Endodermal cell (in vitro differentiated cells): ENCODE data around the gene HCRTR2. TPM values are rescaled to one million over a fixed set of nuclear protein-coding genes. Genes with fewer than 3 reads are reported as not detected.

Experiments
- DNase-seq: peaks from one replicate; pipeline ENCODE4 v3.0.0-alpha.2; 2017
- H3K27ac ChIP-seq: 2 replicates; pipeline ENCODE4 v1.5.1; 2013; ENCODE audit warnings: mild to moderate bottlenecking, low read depth, low read length, moderate library complexity
- H3K27me3 ChIP-seq: 2 replicates; pipeline ENCODE4 v1.6.1; 2013; ENCODE audit warnings: mild to moderate bottlenecking, low read length, moderate library complexity; ENCODE audit not compliant: insufficient read depth, control insufficient read depth, poor library complexity, severe bottlenecking
- H3K36me3 ChIP-seq: 2 replicates; pipeline ENCODE4 v1.7.0; 2013; ENCODE audit warnings: mild to moderate bottlenecking, low read length, moderate library complexity; ENCODE audit not compliant: control insufficient read depth, insufficient read depth
- H3K4me1 ChIP-seq: one replicate; pipeline ENCODE4 v1.7.0; 2013; ENCODE audit warnings: low read length; ENCODE audit not compliant: control insufficient read depth, insufficient read depth
- H3K4me3 ChIP-seq: 2 replicates; pipeline ENCODE4 v1.5.1; 2013; ENCODE audit warnings: mild to moderate bottlenecking, low read length, moderate library complexity
- H3K9ac ChIP-seq: 2 replicates; pipeline ENCODE4 v1.6.1; 2013; ENCODE audit warnings: mild to moderate bottlenecking, low read length, moderate library complexity; ENCODE audit not compliant: poor library complexity, severe bottlenecking; ENCODE audit errors: extremely low read depth
- H3K9me3 ChIP-seq: 2 replicates; pipeline ENCODE4 v1.6.1; 2013; ENCODE audit warnings: mild to moderate bottlenecking, low read length, moderate library complexity; ENCODE audit not compliant: control insufficient read depth
- H3K27ac Mint-ChIP-seq: 2 replicates; pipeline ENCODE4 v1.8.0; 2020; ENCODE audit warnings: mixed read lengths
- H3K27me3 Mint-ChIP-seq: 2 replicates; pipeline ENCODE4 v1.8.0; 2021; ENCODE audit warnings: mild to moderate bottlenecking, mixed read lengths; ENCODE audit not compliant: insufficient read depth
- H3K36me3 Mint-ChIP-seq: 2 replicates; pipeline ENCODE4 v1.8.0; 2020; ENCODE audit warnings: low read depth, mixed read lengths
- H3K4me1 Mint-ChIP-seq: 2 replicates; pipeline ENCODE4 v1.8.0; 2020; ENCODE audit warnings: mixed read lengths
- H3K4me3 Mint-ChIP-seq: 2 replicates; pipeline ENCODE4 v1.8.0; 2020; ENCODE audit warnings: mild to moderate bottlenecking, moderate library complexity, mixed read lengths
- H3K9me3 Mint-ChIP-seq: 2 replicates; pipeline ENCODE4 v1.8.0; 2020; ENCODE audit warnings: mild to moderate bottlenecking, mixed read lengths
- CTCF ChIP-seq: fragments of 200-600 bp; sonication (generic); conservative IDR thresholded peaks from 2 replicates; pipeline ENCODE4 v1.5.0; 2021; ENCODE audit warnings: antibody characterized with exemption, mild to moderate bottlenecking
- WGBS, 2 experiments: methylation state at CpG; one replicate each; pipeline versions ENCODE4 v1.1.5 to v1.1.7; 2013; ENCODE audit warnings: missing lambda C conversion rate in 2 of 2, mixed read lengths in 1 of 2; ENCODE audit not compliant: insufficient coverage in 1 of 2, insufficient read length in 1 of 2; 5-methylcytosine and 5-hydroxymethylcytosine counted together
- total RNA-seq, 2 donors: library from RNA; stranded (reverse); fragmentation: NEBNext Ultra II Directional in 1 of 2; extraction: Animal tissue kit (Norgen Biotek cat#: 25700) in 1 of 2; gene quantifications; 2 replicates in 1 of 2; 3 replicates in 1 of 2; pipeline ENCODE4 v1.2.1, GENCODE V29; 2021

HCRTR2 gene
- total RNA-seq, 2 donors from 2014 or later, result 0.29 TPM; not detected in 1

GRCh38 chr6:55212156-55212555 is 37.8 kb downstream of the HCRTR2 start:
- no peak for TF ChIP-seq CTCF
- H3K4me3 Mint-ChIP-seq, result no peak overlapping the region
- H3K27me3 Mint-ChIP-seq, result no peaks in the 10 kb centered on the region
- no peaks in the 10 kb centered on the region for H3K36me3 ChIP-seq
- H3K4me1 ChIP-seq, result peaks cover 4% of the 10 kb centered on the region
- H3K27me3 ChIP-seq, result no peaks in the 10 kb centered on the region
- no peak overlapping the region for H3K4me3 ChIP-seq
- 83 to 93% methylated on average over 2 of the region's 2 CpGs for WGBS, 2 experiments
- H3K27ac Mint-ChIP-seq, result no peak overlapping the region
- no peak for DNase-seq
- peaks cover 14% of the 10 kb centered on the region for H3K9me3 Mint-ChIP-seq
- H3K9me3 ChIP-seq, result peaks cover 33% of the 10 kb centered on the region
- peaks cover 2% of the 10 kb centered on the region for H3K36me3 Mint-ChIP-seq
- H3K27ac ChIP-seq, result no peak overlapping the region
- H3K4me1 Mint-ChIP-seq, result peaks cover 18% of the 10 kb centered on the region
- no peak overlapping the region for H3K9ac ChIP-seq

DNA sequence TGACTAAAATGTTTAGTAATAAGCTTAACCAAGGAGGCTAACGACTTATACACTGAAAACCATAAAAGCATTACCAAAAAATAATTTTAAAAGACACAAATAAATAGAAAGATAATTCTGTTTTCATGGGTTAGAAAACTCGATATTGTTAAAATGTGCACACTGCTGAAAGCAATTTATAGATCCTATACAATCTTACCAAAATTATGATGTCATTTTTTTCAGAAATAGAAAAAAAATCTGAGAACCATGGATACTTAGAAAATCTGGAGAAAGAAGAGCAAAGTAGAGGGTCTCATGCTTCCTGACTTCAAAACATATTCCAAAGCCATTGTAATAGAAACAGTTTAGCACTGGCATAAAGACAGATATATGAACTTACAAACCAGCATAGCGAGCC is 46.6 kb downstream of the HCRTR2 start:
- H3K4me3 ChIP-seq, result no peak overlapping the region

DNA sequence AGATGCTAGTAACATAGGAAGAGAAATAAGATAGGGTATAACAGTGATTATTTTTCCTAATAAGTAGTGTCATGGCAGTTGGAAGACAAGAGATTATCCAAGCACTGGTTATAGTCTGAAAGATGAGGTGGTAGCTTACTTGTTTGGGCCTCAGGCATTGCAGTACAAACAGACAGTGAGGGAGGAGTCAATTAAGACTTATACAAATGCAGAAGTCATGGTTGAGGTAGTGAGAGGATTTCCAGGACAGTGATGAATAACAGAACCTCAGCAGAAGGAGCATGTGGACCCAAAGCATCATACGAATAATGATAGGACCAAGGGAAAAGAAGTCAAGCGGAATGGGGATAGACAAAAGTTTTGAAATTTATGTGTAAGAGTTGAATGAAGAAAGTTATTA is 53.5 kb downstream of the HCRTR2 start:
- H3K4me1 ChIP-seq, result no peaks in the 10 kb centered on the region
- 69 to 86% methylated on average over 2 of the region's 2 CpGs for WGBS, 2 experiments
- Mint-ChIP-seq H3K4me1 (no peaks in the 10 kb centered on the region), H3K4me3 (no peak overlapping the region), H3K9me3 (no peaks in the 10 kb centered on the region), H3K36me3 (no peaks in the 10 kb centered on the region), H3K27ac (no peak overlapping the region), H3K27me3 (no peaks in the 10 kb centered on the region)
- no peaks in the 10 kb centered on the region for H3K36me3 ChIP-seq
- H3K9me3 ChIP-seq, result no peaks in the 10 kb centered on the region
- no peak for TF ChIP-seq CTCF
- DNase-seq, result no peak
- H3K4me3 ChIP-seq, result no peak overlapping the region
- no peak overlapping the region for H3K9ac ChIP-seq
- no peak overlapping the region for H3K27ac ChIP-seq
- H3K27me3 ChIP-seq, result no peaks in the 10 kb centered on the region

More for the DNA sequence above, 46.6 kb downstream of the HCRTR2 start:
- no peak overlapping the region for H3K9ac ChIP-seq
- Mint-ChIP-seq H3K27me3 (no peaks in the 10 kb centered on the region), H3K4me1 (peaks cover 11% of the 10 kb centered on the region), H3K9me3 (peaks cover 1% of the 10 kb centered on the region), H3K36me3 (no peaks in the 10 kb centered on the region), H3K27ac (no peak overlapping the region), H3K4me3 (no peak overlapping the region)
- H3K36me3 ChIP-seq, result no peaks in the 10 kb centered on the region
- H3K9me3 ChIP-seq, result peaks cover 4% of the 10 kb centered on the region
- no peak for DNase-seq
- peaks cover 4% of the 10 kb centered on the region for H3K4me1 ChIP-seq
- no peak overlapping the region for H3K27ac ChIP-seq
- no peaks in the 10 kb centered on the region for H3K27me3 ChIP-seq
- TF ChIP-seq CTCF, result no peak
- WGBS, 2 experiments, result 96% methylated on average over 2 of the region's 3 CpGs; no CpG with 5 or more reads in 1 of the 2 experiments
